Epidermal melanocyte (primary cell): ENCODE results near the gene ARID3B.

Source experiments
- DNase-seq: peaks from one replicate; pipeline ENCODE4 v3.0.0; 2011; ENCODE audit warnings: low spot score; ENCODE audit not compliant: insufficient read length

Gene ARID3B

GRCh38 chr15:74642348-74642733 lies 101.3 kb downstream of the ARID3B start:
- DNase-seq = no peak

- DNase-seq = no peak
These were observed 102.0 kb downstream of the ARID3B start for GRCh38 chr15:74642734-74643664.

- no peak for DNase-seq
These were observed 102.7 kb downstream of the ARID3B start for GRCh38 chr15:74643665-74644204.

GRCh38 chr15:74646480-74646879 lies 105.5 kb downstream of the ARID3B start:
- DNase-seq = no peak
